Sigmoid colon (tissue), 7 donors: ENCODE data around the gene ADAMTS12. TPM values are rescaled to one million over a fixed set of nuclear protein-coding genes. Genes with fewer than 3 reads are reported as not detected.

Source experiments
- DNase-seq: peaks from one replicate; pipeline ENCODE4 v3.0.0-alpha.2; 2019
- H3K27ac ChIP-seq, 4 donors: fragments of 200-600 bp; sonication (generic); one replicate each; pipeline ENCODE4 v1.5.1; 2016 to 2019; ENCODE audit warnings: mild to moderate bottlenecking in 1 of 4
- H3K27me3 ChIP-seq, 3 donors: fragments of 200-600 bp; sonication (generic); one replicate each; pipeline ENCODE4 v1.5.1; 2019; ENCODE audit warnings: mild to moderate bottlenecking in 1 of 3
- H3K36me3 ChIP-seq, 4 donors: fragments of 200-600 bp; sonication (generic); one replicate each; pipeline ENCODE4 v1.5.1; 2016 to 2019
- H3K4me1 ChIP-seq, 4 donors: fragments of 200-600 bp; sonication (generic); one replicate each; pipeline ENCODE4 v1.5.1; 2017 to 2019
- H3K4me3 ChIP-seq, 4 donors: fragments of 200-600 bp; sonication (generic); one replicate each; pipeline ENCODE4 v1.5.1; 2017 to 2019; ENCODE audit warnings: mild to moderate bottlenecking in 2 of 4, moderate library complexity in 1 of 4
- H3K9me3 ChIP-seq, 4 donors: fragments of 200-600 bp in 3 of 4; sonication (generic) in 3 of 4; one replicate each; pipeline versions ENCODE4 v1.5.1 to v1.6.1; 2013 to 2019
- CTCF ChIP-seq, 4 experiments: fragments of 450-650 bp in 3 of 4; fragments of 200-600 bp in 1 of 4; IDR thresholded peaks; one replicate each; pipeline ENCODE4 v1.5.1; 2016 to 2019; ENCODE audit warnings: antibody characterized with exemption in 4 of 4, mild to moderate bottlenecking in 3 of 4, moderate library complexity in 2 of 4
- EP300 ChIP-seq, 4 donors: sonication (generic); formaldehyde crosslinking; IDR thresholded peaks; one replicate each; pipeline ENCODE4 v1.6.1; 2017; ENCODE audit warnings: antibody characterized with exemption in 4 of 4
- POLR2A ChIP-seq, 2 donors: fragments of 450-650 bp; IDR thresholded peaks; one replicate each; pipeline ENCODE4 v1.6.1; 2016; ENCODE audit warnings: antibody characterized with exemption in 2 of 2, mild to moderate bottlenecking in 2 of 2, moderate library complexity in 2 of 2
- POLR2AphosphoS5 ChIP-seq, 4 donors: sonication (generic); formaldehyde crosslinking; IDR thresholded peaks; one replicate each; pipeline ENCODE4 v1.6.1; 2017; ENCODE audit warnings: antibody characterized with exemption in 4 of 4
- WGBS, 2 donors: extraction: QIAGEN DNeasy Blood & Tissue Kit; methylation state at CpG; one replicate each; pipeline ENCODE4 v1.1.7; 2013; 5-methylcytosine and 5-hydroxymethylcytosine counted together
- intact Hi-C: fragments of 100-400 bp; cut with DNase I; formaldehyde crosslinking; loops from one replicate; pipeline ENCODE4 v1.15.1; 2023
- polyA plus RNA-seq, 3 donors: library from polyadenylated mRNA; stranded (reverse); fragments of 200-250 nt; gene quantifications; one replicate each; pipeline ENCODE4 v1.2.3, GENCODE V29; 2013
- total RNA-seq, 4 donors: library from RNA; depleted of rRNA; stranded (reverse); fragments of >200 nt; gene quantifications; one replicate each; pipeline ENCODE4 v1.1.0, GENCODE V29; 2016
- donor health status: healthy with polysubstance abuse.
- donor health status: Bipolar disorder and iron deficiency.
- donor health status: healthy.

The ADAMTS12 gene
- total and polyA plus RNA-seq, 7 donors = 0.42 to 5.4 (median 2.7) TPM; not detected in 1

DNA sequence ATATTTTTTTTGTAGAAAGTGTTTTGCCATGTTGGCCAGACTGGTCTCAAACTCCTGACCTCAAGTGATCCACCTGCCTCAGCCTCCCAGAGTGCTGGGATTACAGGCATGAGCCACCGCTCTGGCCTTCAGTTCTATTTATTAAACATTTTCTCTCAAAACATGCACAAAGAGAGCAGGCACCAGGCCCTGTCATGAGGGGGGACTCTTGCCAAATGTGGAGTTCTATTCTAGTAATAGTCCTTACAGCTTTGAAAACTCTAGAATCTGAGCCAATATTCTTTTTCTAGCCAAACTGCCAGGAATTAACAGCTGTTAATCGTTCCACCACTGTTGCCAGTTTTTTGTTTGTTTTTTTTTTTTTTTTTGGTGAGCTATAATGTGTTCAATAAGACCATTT, 326.5 kb downstream of the ADAMTS12 start:
- intact Hi-C loops = no loop called here
- TF ChIP-seq POLR2A (IDR thresholded peaks at IDR 0.05) (no peak), POLR2AphosphoS5 (IDR thresholded peaks at IDR 0.05) (peak in 1 of 4 donors; percentile 10), EP300 (IDR thresholded peaks at IDR 0.05) (no peak), CTCF (IDR thresholded peaks at IDR 0.05) (no peak)
- H3K9me3 ChIP-seq = no peaks in the 10 kb centered on the region
- peaks cover 0 to 15% (median 8%) of the 10 kb centered on the region in 4 donors for H3K4me1 ChIP-seq
- 72 to 74% methylated on average over 2 of the region's 2 CpGs for WGBS, 2 donors
- no peak overlapping the region for H3K4me3 ChIP-seq
- DNase-seq = peak; percentile 80
- H3K36me3 ChIP-seq = no peaks in the 10 kb centered on the region
- H3K27ac ChIP-seq = peak overlapping the region in 2 of 4 donors; percentile 18 to 46
- no peaks in the 10 kb centered on the region for H3K27me3 ChIP-seq

GRCh38 chr5:33563983-33564908, 327.5 kb downstream of the ADAMTS12 start:
- Histone ChIP-seq H3K4me1 (peaks cover 0 to 15% (median 8%) of the 10 kb centered on the region in 4 donors), H3K9me3 (no peaks in the 10 kb centered on the region), H3K27me3 (no peaks in the 10 kb centered on the region), H3K36me3 (no peaks in the 10 kb centered on the region), H3K4me3 (no peak overlapping the region), H3K27ac (no peak overlapping the region)
- WGBS, 2 donors = 71 to 84% methylated on average over 2 of the region's 2 CpGs
- TF ChIP-seq CTCF (IDR thresholded peaks at IDR 0.05) (no peak), POLR2AphosphoS5 (IDR thresholded peaks at IDR 0.05) (no peak), POLR2A (IDR thresholded peaks at IDR 0.05) (no peak), EP300 (IDR thresholded peaks at IDR 0.05) (no peak)
- DNase-seq = no peak
- intact Hi-C loops = no loop called here

DNA sequence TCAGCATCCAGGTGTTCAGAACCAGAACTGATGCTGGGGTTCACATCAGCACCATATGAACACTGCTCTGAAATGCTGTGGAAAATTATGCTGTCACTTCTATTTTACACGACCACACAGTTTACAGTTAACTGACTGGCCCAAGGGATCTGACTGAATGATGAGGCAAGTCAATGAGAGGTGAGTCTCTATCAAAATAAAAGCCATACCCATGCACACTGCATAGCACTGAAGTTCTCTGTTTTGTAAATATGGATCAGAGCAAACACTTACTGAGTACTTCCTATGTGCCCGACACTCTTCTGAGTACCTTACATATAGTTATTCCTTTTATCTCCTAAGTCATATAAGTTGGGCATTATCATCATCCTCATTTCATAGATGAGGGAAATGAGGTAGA, 328.3 kb downstream of the ADAMTS12 start:
- H3K27me3 ChIP-seq = no peaks in the 10 kb centered on the region
- no peak for DNase-seq
- H3K4me3 ChIP-seq = no peak overlapping the region
- H3K27ac ChIP-seq = no peak overlapping the region
- H3K4me1 ChIP-seq = peaks cover 0 to 15% (median 8%) of the 10 kb centered on the region in 4 donors
- 52 to 66% methylated on average over 2 of the region's 2 CpGs for WGBS, 2 donors
- H3K9me3 ChIP-seq = no peaks in the 10 kb centered on the region
- intact Hi-C loops = no loop called here
- H3K36me3 ChIP-seq = no peaks in the 10 kb centered on the region
- no peak for TF ChIP-seq POLR2AphosphoS5 (IDR thresholded peaks at IDR 0.05)
- no peak for TF ChIP-seq EP300 (IDR thresholded peaks at IDR 0.05)
- TF ChIP-seq CTCF (IDR thresholded peaks at IDR 0.05) = no peak
- no peak for TF ChIP-seq POLR2A (IDR thresholded peaks at IDR 0.05)

DNA sequence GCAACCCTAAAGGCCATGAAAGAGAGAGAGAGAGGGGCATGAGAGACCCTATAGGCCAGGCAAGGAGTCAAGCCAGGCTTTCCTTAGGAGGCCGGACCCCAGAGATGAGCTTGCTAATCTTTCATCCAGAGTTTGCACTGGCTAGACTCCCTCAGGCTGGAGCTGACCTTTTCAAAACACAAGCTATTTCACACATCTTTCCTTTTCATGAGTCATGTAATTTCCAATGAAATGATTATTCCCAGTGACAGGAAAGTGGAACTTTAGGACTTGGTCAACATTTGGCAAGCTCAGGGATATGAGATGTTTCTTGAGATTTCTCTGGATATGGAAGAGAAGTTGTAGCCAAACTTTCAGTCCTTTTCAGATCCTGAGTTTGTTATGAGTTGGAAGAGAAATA, 333.3 kb downstream of the ADAMTS12 start:
- 82 to 96% methylated on average over 1 of the region's 1 CpG for whole genome bisulfite sequencing, 2 donors
- intact Hi-C loops = no loop called here
- no peak for DNase-seq
- no peaks in the 10 kb centered on the region for H3K9me3 ChIP-seq
- H3K4me3 ChIP-seq = no peak overlapping the region
- no peaks in the 10 kb centered on the region for H3K27me3 ChIP-seq
- H3K36me3 ChIP-seq = no peaks in the 10 kb centered on the region
- TF ChIP-seq EP300 (IDR thresholded peaks at IDR 0.05) = no peak
- no peak for TF ChIP-seq POLR2AphosphoS5 (IDR thresholded peaks at IDR 0.05)
- no peak for TF ChIP-seq CTCF (IDR thresholded peaks at IDR 0.05)
- no peak for TF ChIP-seq POLR2A (IDR thresholded peaks at IDR 0.05)
- H3K4me1 ChIP-seq = peaks cover 0 to under 1% (median 0%) of the 10 kb centered on the region in 4 donors
- H3K27ac ChIP-seq = no peak overlapping the region
